Measurements from ENCODE around the gene BIRC7.

BIRC7 gene

GRCh38 chr20:63228806-63229205, 6.9 kb upstream of the BIRC7 start:
- Histone ChIP-seq H3K4me1 (ENCODE audit: control insufficient read depth in 1 of 2, insufficient read depth in 2 of 2, low read length in 2 of 2) (peaks cover 0 to 10% of the 10 kb centered on the region in 2 donors), H3K27ac (ENCODE audit: low read length) (no peak overlapping the region), H3K36me3 (ENCODE audit: control insufficient read depth in 1 of 2, insufficient read depth in 2 of 2, low read length in 2 of 2) (no peaks in the 10 kb centered on the region), H3K4me3 (ENCODE audit: low read depth in 1 of 2, low read length in 2 of 2) (no peak overlapping the region), H3K27me3 (ENCODE audit: low read depth, low read length) (peaks cover 6% of the 10 kb centered on the region), H3K9me3 (ENCODE audit: control insufficient read depth in 1 of 2, low read length in 2 of 2) (no peaks in the 10 kb centered on the region)

- no peak overlapping the region for H3K27ac ChIP-seq (ENCODE audit: low read length)
- H3K4me3 ChIP-seq (ENCODE audit: low read depth in 1 of 2, low read length in 2 of 2) = no peak overlapping the region
- H3K4me1 ChIP-seq (ENCODE audit: control insufficient read depth in 1 of 2, insufficient read depth in 2 of 2, low read length in 2 of 2) = no peaks in the 10 kb centered on the region
- peaks cover 6% of the 10 kb centered on the region for H3K27me3 ChIP-seq (ENCODE audit: low read depth, low read length)
- H3K36me3 ChIP-seq (ENCODE audit: control insufficient read depth in 1 of 2, insufficient read depth in 2 of 2, low read length in 2 of 2) = no peaks in the 10 kb centered on the region
- no peaks in the 10 kb centered on the region for H3K9me3 ChIP-seq (ENCODE audit: control insufficient read depth in 1 of 2, low read length in 2 of 2)
These were observed 4.9 kb upstream of the BIRC7 start for GRCh38 chr20:63230800-63231268.

- Histone ChIP-seq H3K27ac (ENCODE audit: low read length) (no peak overlapping the region), H3K36me3 (ENCODE audit: control insufficient read depth in 1 of 2, insufficient read depth in 2 of 2, low read length in 2 of 2) (no peaks in the 10 kb centered on the region), H3K4me3 (ENCODE audit: low read depth in 1 of 2, low read length in 2 of 2) (no peak overlapping the region), H3K4me1 (ENCODE audit: control insufficient read depth in 1 of 2, insufficient read depth in 2 of 2, low read length in 2 of 2) (no peaks in the 10 kb centered on the region), H3K27me3 (ENCODE audit: low read depth, low read length) (peaks cover 6% of the 10 kb centered on the region), H3K9me3 (ENCODE audit: control insufficient read depth in 1 of 2, low read length in 2 of 2) (no peaks in the 10 kb centered on the region)
These were observed 3.3 kb upstream of the BIRC7 start for GRCh38 chr20:63232235-63233060.

GRCh38 chr20:63233061-63233344, 2.7 kb upstream of the BIRC7 start:
- H3K4me3 ChIP-seq (ENCODE audit: low read depth in 1 of 2, low read length in 2 of 2) = no peak overlapping the region
- no peaks in the 10 kb centered on the region for H3K4me1 ChIP-seq (ENCODE audit: control insufficient read depth in 1 of 2, insufficient read depth in 2 of 2, low read length in 2 of 2)
- peaks cover 6% of the 10 kb centered on the region for H3K27me3 ChIP-seq (ENCODE audit: low read depth, low read length)
- H3K36me3 ChIP-seq (ENCODE audit: control insufficient read depth in 1 of 2, insufficient read depth in 2 of 2, low read length in 2 of 2) = no peaks in the 10 kb centered on the region
- no peak overlapping the region for H3K27ac ChIP-seq (ENCODE audit: low read length)
- H3K9me3 ChIP-seq (ENCODE audit: control insufficient read depth in 1 of 2, low read length in 2 of 2) = no peaks in the 10 kb centered on the region

GRCh38 chr20:63233924-63234323, 1.8 kb upstream of the BIRC7 start:
- Histone ChIP-seq H3K4me1 (ENCODE audit: control insufficient read depth in 1 of 2, insufficient read depth in 2 of 2, low read length in 2 of 2) (no peaks in the 10 kb centered on the region), H3K27me3 (ENCODE audit: low read depth, low read length) (peaks cover 6% of the 10 kb centered on the region), H3K36me3 (ENCODE audit: control insufficient read depth in 1 of 2, insufficient read depth in 2 of 2, low read length in 2 of 2) (no peaks in the 10 kb centered on the region), H3K9me3 (ENCODE audit: control insufficient read depth in 1 of 2, low read length in 2 of 2) (no peaks in the 10 kb centered on the region), H3K27ac (ENCODE audit: low read length) (no peak overlapping the region), H3K4me3 (ENCODE audit: low read depth in 1 of 2, low read length in 2 of 2) (no peak overlapping the region)

GRCh38 chr20:63234693-63235398, 859 bp upstream of the BIRC7 start:
- no peaks in the 10 kb centered on the region for H3K9me3 ChIP-seq (ENCODE audit: control insufficient read depth in 1 of 2, low read length in 2 of 2)
- H3K4me1 ChIP-seq (ENCODE audit: control insufficient read depth in 1 of 2, insufficient read depth in 2 of 2, low read length in 2 of 2) = no peaks in the 10 kb centered on the region
- no peak overlapping the region for H3K27ac ChIP-seq (ENCODE audit: low read length)
- no peak overlapping the region for H3K4me3 ChIP-seq (ENCODE audit: low read depth in 1 of 2, low read length in 2 of 2)
- H3K36me3 ChIP-seq (ENCODE audit: control insufficient read depth in 1 of 2, insufficient read depth in 2 of 2, low read length in 2 of 2) = no peaks in the 10 kb centered on the region
- H3K27me3 ChIP-seq (ENCODE audit: low read depth, low read length) = peaks cover 6% of the 10 kb centered on the region

GRCh38 chr20:63236116-63236837, 572 bp downstream of the BIRC7 start:
- no peak overlapping the region for H3K4me3 ChIP-seq (ENCODE audit: low read depth in 1 of 2, low read length in 2 of 2)
- H3K27ac ChIP-seq (ENCODE audit: low read length) = no peak overlapping the region
- H3K36me3 ChIP-seq (ENCODE audit: control insufficient read depth in 1 of 2, insufficient read depth in 2 of 2, low read length in 2 of 2) = no peaks in the 10 kb centered on the region
- no peaks in the 10 kb centered on the region for H3K4me1 ChIP-seq (ENCODE audit: control insufficient read depth in 1 of 2, insufficient read depth in 2 of 2, low read length in 2 of 2)
- H3K27me3 ChIP-seq (ENCODE audit: low read depth, low read length) = no peaks in the 10 kb centered on the region
- no peaks in the 10 kb centered on the region for H3K9me3 ChIP-seq (ENCODE audit: control insufficient read depth in 1 of 2, low read length in 2 of 2)

GRCh38 chr20:63238031-63238430, 2.3 kb downstream of the BIRC7 start:
- Histone ChIP-seq H3K36me3 (ENCODE audit: control insufficient read depth in 1 of 2, insufficient read depth in 2 of 2, low read length in 2 of 2) (no peaks in the 10 kb centered on the region), H3K4me3 (ENCODE audit: low read depth in 1 of 2, low read length in 2 of 2) (no peak overlapping the region), H3K4me1 (ENCODE audit: control insufficient read depth in 1 of 2, insufficient read depth in 2 of 2, low read length in 2 of 2) (no peaks in the 10 kb centered on the region), H3K27ac (ENCODE audit: low read length) (no peak overlapping the region), H3K9me3 (ENCODE audit: control insufficient read depth in 1 of 2, low read length in 2 of 2) (no peaks in the 10 kb centered on the region), H3K27me3 (ENCODE audit: low read depth, low read length) (no peaks in the 10 kb centered on the region)

GRCh38 chr20:63238514-63239125, 2.9 kb downstream of the BIRC7 start:
- no peaks in the 10 kb centered on the region for H3K4me1 ChIP-seq (ENCODE audit: control insufficient read depth in 1 of 2, insufficient read depth in 2 of 2, low read length in 2 of 2)
- no peak overlapping the region for H3K4me3 ChIP-seq (ENCODE audit: low read depth in 1 of 2, low read length in 2 of 2)
- no peaks in the 10 kb centered on the region for H3K27me3 ChIP-seq (ENCODE audit: low read depth, low read length)
- H3K27ac ChIP-seq (ENCODE audit: low read length) = no peak overlapping the region
- H3K9me3 ChIP-seq (ENCODE audit: control insufficient read depth in 1 of 2, low read length in 2 of 2) = no peaks in the 10 kb centered on the region
- H3K36me3 ChIP-seq (ENCODE audit: control insufficient read depth in 1 of 2, insufficient read depth in 2 of 2, low read length in 2 of 2) = no peaks in the 10 kb centered on the region

GRCh38 chr20:63239431-63239830, 3.7 kb downstream of the BIRC7 start:
- H3K36me3 ChIP-seq (ENCODE audit: control insufficient read depth in 1 of 2, insufficient read depth in 2 of 2, low read length in 2 of 2) = no peaks in the 10 kb centered on the region
- H3K27me3 ChIP-seq (ENCODE audit: low read depth, low read length) = no peaks in the 10 kb centered on the region
- no peaks in the 10 kb centered on the region for H3K4me1 ChIP-seq (ENCODE audit: control insufficient read depth in 1 of 2, insufficient read depth in 2 of 2, low read length in 2 of 2)
- H3K9me3 ChIP-seq (ENCODE audit: control insufficient read depth in 1 of 2, low read length in 2 of 2) = no peaks in the 10 kb centered on the region
- no peak overlapping the region for H3K4me3 ChIP-seq (ENCODE audit: low read depth in 1 of 2, low read length in 2 of 2)
- H3K27ac ChIP-seq (ENCODE audit: low read length) = no peak overlapping the region

- no peak overlapping the region for H3K27ac ChIP-seq (ENCODE audit: low read length)
- no peaks in the 10 kb centered on the region for H3K4me1 ChIP-seq (ENCODE audit: control insufficient read depth in 1 of 2, insufficient read depth in 2 of 2, low read length in 2 of 2)
- H3K4me3 ChIP-seq (ENCODE audit: low read depth in 1 of 2, low read length in 2 of 2) = no peak overlapping the region
- H3K9me3 ChIP-seq (ENCODE audit: control insufficient read depth in 1 of 2, low read length in 2 of 2) = no peaks in the 10 kb centered on the region
- no peaks in the 10 kb centered on the region for H3K27me3 ChIP-seq (ENCODE audit: low read depth, low read length)
- H3K36me3 ChIP-seq (ENCODE audit: control insufficient read depth in 1 of 2, insufficient read depth in 2 of 2, low read length in 2 of 2) = no peaks in the 10 kb centered on the region
These were observed 4.3 kb downstream of the BIRC7 start for GRCh38 chr20:63240004-63240403.
